Fibroblast of skin of back (primary cell): ENCODE results near the gene C3orf18.

Source experiments
- DNase-seq: peaks from one replicate; pipeline ENCODE4 v3.0.0-alpha.2; 2013

Gene C3orf18

GRCh38 chr3:50603261-50604109 lies 35.9 kb upstream of the C3orf18 start:
- no peak for DNase-seq

GRCh38 chr3:50602595-50603191 lies 35.1 kb upstream of the C3orf18 start:
- DNase-seq, result peak; percentile 29

GRCh38 chr3:50600841-50601591 lies 33.5 kb upstream of the C3orf18 start:
- peak; percentile 95 for DNase-seq

GRCh38 chr3:50600141-50600753 lies 32.7 kb upstream of the C3orf18 start:
- no peak for DNase-seq

GRCh38 chr3:50599716-50600118 lies 32.2 kb upstream of the C3orf18 start:
- DNase-seq, result no peak

- no peak for DNase-seq
Observed at GRCh38 chr3:50599115-50599715, 31.7 kb upstream of the C3orf18 start.

GRCh38 chr3:50594253-50594785 lies 26.8 kb upstream of the C3orf18 start:
- no peak for DNase-seq

- DNase-seq, result no peak
Observed at GRCh38 chr3:50592568-50592967, 25.0 kb upstream of the C3orf18 start.

- DNase-seq, result no peak
Observed at GRCh38 chr3:50591196-50591741, 23.7 kb upstream of the C3orf18 start.

- DNase-seq, result peak; percentile 19
Observed at GRCh38 chr3:50588759-50589433, 21.3 kb upstream of the C3orf18 start.

- DNase-seq, result no peak
Observed at GRCh38 chr3:50587806-50588758, 20.5 kb upstream of the C3orf18 start.

GRCh38 chr3:50587373-50587772 lies 19.8 kb upstream of the C3orf18 start:
- DNase-seq, result no peak

- DNase-seq, result no peak
Observed at GRCh38 chr3:50586763-50587070, 19.2 kb upstream of the C3orf18 start.

GRCh38 chr3:50585919-50586762 lies 18.6 kb upstream of the C3orf18 start:
- no peak for DNase-seq

GRCh38 chr3:50584391-50584790 lies 16.8 kb upstream of the C3orf18 start:
- DNase-seq, result no peak

- DNase-seq, result no peak
Observed at GRCh38 chr3:50583897-50584296, 16.4 kb upstream of the C3orf18 start.

- no peak for DNase-seq
Observed at GRCh38 chr3:50582083-50582482, 14.5 kb upstream of the C3orf18 start.

GRCh38 chr3:50581459-50581842 lies 13.9 kb upstream of the C3orf18 start:
- DNase-seq, result no peak

GRCh38 chr3:50580683-50581458 lies 13.3 kb upstream of the C3orf18 start:
- no peak for DNase-seq
